SK-N-SH (cell line): ENCODE results near the gene MYLK2. TPM values are rescaled to one million over a fixed set of nuclear protein-coding genes. Genes with fewer than 3 reads are reported as not detected.

Experiments used
- CTCF ChIA-PET: fragments of 300-600, 350-600 bp; formaldehyde crosslinking; extraction: SDS; loops from one replicate; lab custom pipeline; 2021; lab: Yijun Ruan, JAX
- POLR2A ChIA-PET: fragments of 350-600 bp; sonication (Branson Sonifier 250); formaldehyde crosslinking; extraction: SDS; loops from one replicate; lab custom pipeline; 2020; ENCODE audit warnings: antibody characterized with exemption, inconsistent platforms; lab: Yijun Ruan, JAX
- DNase-seq: peaks from one replicate; pipeline ENCODE4 v3.0.0; 2012
- H2AFZ ChIP-seq: fragments of 200-600 bp; sonication (generic); 2 replicates; pipeline ENCODE4 v1.8.1; 2016; ENCODE audit warnings: antibody characterized with exemption, mild to moderate bottlenecking, low read depth
- H3F3A ChIP-seq: fragments of 200-600 bp; sonication (generic); replicated peaks from 2 replicates; pipeline ENCODE3; 2016; ENCODE audit warnings: antibody characterized with exemption, mild to moderate bottlenecking; ENCODE audit not compliant: insufficient read depth
- H3K27ac ChIP-seq, 2 experiments: fragments of 200-500 bp in 1 of 2; fragments of 200-600 bp in 1 of 2; sonication (Bioruptor generic) in 1 of 2; sonication (generic), shearing (Covaris generic) in 1 of 2; 2 replicates each; pipeline versions ENCODE4 v1.5.1 to v1.6.1; 2014 to 2016; ENCODE audit warnings: low read depth in 2 of 2, inconsistent platforms in 1 of 2, low read length in 1 of 2, mild to moderate bottlenecking in 1 of 2, mixed read lengths in 1 of 2
- H3K27me3 ChIP-seq: fragments of 200-600 bp; sonication (generic), shearing (Covaris generic); 2 replicates; pipeline ENCODE4 v1.6.1; 2016; ENCODE audit warnings: mixed run types; ENCODE audit not compliant: insufficient read depth
- H3K36me3 ChIP-seq, 2 experiments: fragments of 200-500 bp in 1 of 2; fragments of 200-600 bp in 1 of 2; sonication (Bioruptor generic) in 1 of 2; sonication (generic) in 1 of 2; replicated peaks in 1 of 2; 2 replicates each; pipeline versions ENCODE3 to v1.5.1; 2014 to 2016; ENCODE audit warnings: low read length in 1 of 2, mild to moderate bottlenecking in 1 of 2; ENCODE audit not compliant: insufficient read depth in 2 of 2, control insufficient read depth in 1 of 2
- H3K4me1 ChIP-seq, 2 experiments: fragments of 200-500 bp in 1 of 2; fragments of 200-600 bp in 1 of 2; sonication (Bioruptor generic) in 1 of 2; sonication (generic), shearing (Covaris generic) in 1 of 2; 2 replicates each; pipeline versions ENCODE4 v1.5.1 to v1.6.1; 2014 to 2016; ENCODE audit warnings: low read depth in 1 of 2, low read length in 1 of 2, mixed run types in 1 of 2; ENCODE audit not compliant: insufficient read depth in 2 of 2, control insufficient read depth in 1 of 2
- H3K4me2 ChIP-seq: fragments of 200-600 bp; sonication (generic), shearing (Covaris generic); 2 replicates; pipeline ENCODE4 v1.6.1; 2017; ENCODE audit warnings: mixed run types
- H3K4me3 ChIP-seq, 2 experiments: fragments of 200-500 bp in 1 of 2; fragments of 200-600 bp in 1 of 2; sonication (Bioruptor generic) in 1 of 2; sonication (generic), shearing (Covaris generic) in 1 of 2; 2 replicates each; pipeline versions ENCODE4 v1.5.1 to v1.8.1; 2014 to 2016; ENCODE audit warnings: low read depth in 2 of 2, inconsistent platforms in 1 of 2, low read length in 1 of 2, mild to moderate bottlenecking in 1 of 2, mixed read lengths in 1 of 2, moderate library complexity in 1 of 2
- H3K79me2 ChIP-seq: fragments of 200-600 bp; sonication (generic); 2 replicates; pipeline ENCODE4 v1.8.1; 2017; ENCODE audit warnings: mild to moderate bottlenecking; ENCODE audit not compliant: insufficient read depth
- H3K9ac ChIP-seq: fragments of 200-600 bp; sonication (generic); 2 replicates; pipeline ENCODE4 v1.6.1; 2017; ENCODE audit warnings: mixed run types
- H3K9me2 ChIP-seq: fragments of 200-600 bp; sonication (generic); 2 replicates; pipeline ENCODE4 v1.6.1; 2017; ENCODE audit warnings: mixed run types
- H3K9me3 ChIP-seq: fragments of 200-600 bp; sonication (generic); 2 replicates; pipeline ENCODE4 v1.6.1; 2017; ENCODE audit warnings: mixed run types, mild to moderate bottlenecking, moderate library complexity
- H4K20me1 ChIP-seq: fragments of 200-600 bp; sonication (generic); 2 replicates; pipeline ENCODE4 v1.6.1; 2017; ENCODE audit warnings: mild to moderate bottlenecking, mixed run types; ENCODE audit not compliant: insufficient read depth
- CHD2 ChIP-seq: fragments of 150-350 bp; IDR thresholded peaks from 2 replicates; pipeline ENCODE4 v1.6.1; 2018; ENCODE audit warnings: low read length; ENCODE audit not compliant: partially characterized antibody
- ELF1 ChIP-seq: IDR thresholded peaks from 2 replicates; pipeline ENCODE4 v1.4.0; 2012
- EZH2phosphoT487 ChIP-seq: fragments of 200-600 bp; sonication (generic); IDR thresholded peaks from 2 replicates; pipeline ENCODE4 v1.6.1; 2017; ENCODE audit warnings: low read depth, mixed run types, mild to moderate bottlenecking, antibody characterized with exemption, moderate library complexity, borderline replicate concordance
- FOSL2 ChIP-seq: IDR thresholded peaks from 2 replicates; pipeline ENCODE4 v1.4.0; 2012; ENCODE audit warnings: low read depth, mild to moderate bottlenecking, moderate library complexity, borderline replicate concordance
- FOXJ3 ChIP-seq: sonication (generic); formaldehyde crosslinking; IDR thresholded peaks from 2 replicates; pipeline ENCODE4 v1.5.1; 2020; ENCODE audit warnings: mild to moderate bottlenecking, missing genetic modification reagents
- FOXM1 ChIP-seq: IDR thresholded peaks from 2 replicates; pipeline ENCODE4 v1.4.0; 2012; ENCODE audit warnings: low read depth, mild to moderate bottlenecking
- GATA2 ChIP-seq: sonication (generic); formaldehyde crosslinking; IDR thresholded peaks from 2 replicates; pipeline ENCODE4 v1.5.0; 2020; ENCODE audit warnings: mild to moderate bottlenecking, missing genetic modification reagents
- JUND ChIP-seq: IDR thresholded peaks from 2 replicates; pipeline ENCODE4 v1.4.0; 2012
- MEF2A ChIP-seq: IDR thresholded peaks from 2 replicates; pipeline ENCODE4 v1.4.0; 2012; ENCODE audit warnings: low read depth, borderline replicate concordance
- MXI1 ChIP-seq: IDR thresholded peaks from 2 replicates; pipeline ENCODE4 v1.6.1; 2012; ENCODE audit warnings: mild to moderate bottlenecking, low read depth, low read length, improper control_type of control experiment
- NRF1 ChIP-seq: IDR thresholded peaks from 2 replicates; pipeline ENCODE4 v1.6.1; 2012; ENCODE audit warnings: low read depth, mild to moderate bottlenecking, low read length
- RFX5 ChIP-seq: IDR thresholded peaks from 2 replicates; pipeline ENCODE4 v1.6.1; 2012; ENCODE audit warnings: mild to moderate bottlenecking, improper control_type of control experiment, low read length
- RXRA ChIP-seq: IDR thresholded peaks from 2 replicates; pipeline ENCODE4 v1.4.0; 2012; ENCODE audit warnings: low read depth, mild to moderate bottlenecking, borderline replicate concordance
- TAF1 ChIP-seq: IDR thresholded peaks from 2 replicates; pipeline ENCODE4 v1.6.1; 2012; ENCODE audit warnings: low read depth, mild to moderate bottlenecking, low read length, moderate library complexity, borderline replicate concordance
- TEAD4 ChIP-seq: IDR thresholded peaks from 2 replicates; pipeline ENCODE4 v1.4.0; 2012; ENCODE audit warnings: mild to moderate bottlenecking, borderline replicate concordance; ENCODE audit not compliant: insufficient read depth
- YY1 ChIP-seq: IDR thresholded peaks from 2 replicates; pipeline ENCODE4 v1.4.0; 2012; ENCODE audit warnings: low read depth, mild to moderate bottlenecking
- WGBS: methylation state at CpG from one replicate; pipeline ENCODE4 v1.1.6; 2017; ENCODE audit warnings: low lambda C conversion rate; 5-methylcytosine and 5-hydroxymethylcytosine counted together
- polyA plus RNA-seq, 3 experiments: library from polyadenylated mRNA; depleted of rRNA; stranded (reverse); fragments of >200 nt; gene quantifications; 2 replicates each; pipeline ENCODE4 v1.2.3, GENCODE V29; 2012
- TF ChIP-seq, protein P1 (sequence below): IDR thresholded peaks from 2 replicates; pipeline ENCODE4 v1.6.1; 2012; ENCODE audit warnings: mild to moderate bottlenecking, low read depth, low read length, moderate library complexity
- TF ChIP-seq, protein P2 (sequence below): IDR thresholded peaks from 2 replicates; pipeline ENCODE4 v1.4.0; 2012; ENCODE audit warnings: low read depth, borderline replicate concordance
- TF ChIP-seq, protein P3 (sequence below): IDR thresholded peaks from 2 replicates; pipeline ENCODE4; 2012
- TF ChIP-seq, protein P4 (sequence below): IDR thresholded peaks from 2 replicates; pipeline ENCODE4 v1.4.0; 2012; ENCODE audit warnings: low read depth, borderline replicate concordance

MYLK2 gene
- polyA plus RNA-seq, 1 of the 3 experiments (the other 2 are of a cell fraction): 0.21 TPM

DNA sequence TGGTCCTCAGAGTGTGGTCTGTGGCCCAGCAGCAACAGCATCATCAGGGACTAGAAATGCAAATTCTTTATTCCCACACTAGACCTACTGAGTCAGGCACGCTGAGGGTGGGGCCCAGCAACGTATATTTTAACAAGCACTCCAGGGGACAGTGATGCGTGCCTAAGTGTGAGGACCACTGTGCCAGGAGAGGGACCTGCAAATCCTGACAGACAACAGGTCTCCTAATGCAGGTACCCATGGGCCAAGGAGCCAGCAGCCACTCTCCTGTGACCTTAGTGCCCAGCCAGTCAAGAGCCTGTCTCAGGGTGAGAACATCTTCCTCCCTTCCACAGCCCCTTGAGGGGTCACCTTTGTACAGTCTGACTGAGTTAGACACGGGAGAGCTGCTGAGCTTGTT lies 8.0 kb upstream of the MYLK2 start:
- H3K4me2 ChIP-seq: no peak overlapping the region
- 100% methylated on average over 2 of the region's 4 CpGs for WGBS
- no peaks in the 10 kb centered on the region for H4K20me1 ChIP-seq
- H2AFZ ChIP-seq: no peak overlapping the region
- H3K27ac ChIP-seq: no peak overlapping the region; a peak in 1 of 4 replicates
- ChIA-PET CTCF (interaction anchor here (1.3 to 1.8 kb wide), 4 partner anchors 12 to 141 kb away, joined by 4 to 6 read pairs (median 5); partner anchors contain the start of gene PDRG1), POLR2A (no interaction called here)
- H3K4me1 ChIP-seq: peaks cover 10 to 18% of the 10 kb centered on the region in 2 experiments; a peak in 2 of 4 replicates
- H3K27me3 ChIP-seq: no peaks in the 10 kb centered on the region
- no peaks in the 10 kb centered on the region for H3K9me2 ChIP-seq
- H3K9me3 ChIP-seq: no peaks in the 10 kb centered on the region
- DNase-seq: no peak
- TF ChIP-seq GATA2 (CRISPR knock-in tag) (no peak), RXRA (no peak), JUND (no peak), EZH2phosphoT487 (no peak), YY1 (no peak), MEF2A (no peak), FOXM1 (no peak), NRF1 (no peak), CHD2 (no peak), ELF1 (no peak), FOSL2 (no peak), TEAD4 (no peak), MXI1 (no peak), FOXJ3 (CRISPR knock-in tag) (no peak), RFX5 (no peak), TAF1 (no peak)
- TF ChIP-seq, protein P1, sequence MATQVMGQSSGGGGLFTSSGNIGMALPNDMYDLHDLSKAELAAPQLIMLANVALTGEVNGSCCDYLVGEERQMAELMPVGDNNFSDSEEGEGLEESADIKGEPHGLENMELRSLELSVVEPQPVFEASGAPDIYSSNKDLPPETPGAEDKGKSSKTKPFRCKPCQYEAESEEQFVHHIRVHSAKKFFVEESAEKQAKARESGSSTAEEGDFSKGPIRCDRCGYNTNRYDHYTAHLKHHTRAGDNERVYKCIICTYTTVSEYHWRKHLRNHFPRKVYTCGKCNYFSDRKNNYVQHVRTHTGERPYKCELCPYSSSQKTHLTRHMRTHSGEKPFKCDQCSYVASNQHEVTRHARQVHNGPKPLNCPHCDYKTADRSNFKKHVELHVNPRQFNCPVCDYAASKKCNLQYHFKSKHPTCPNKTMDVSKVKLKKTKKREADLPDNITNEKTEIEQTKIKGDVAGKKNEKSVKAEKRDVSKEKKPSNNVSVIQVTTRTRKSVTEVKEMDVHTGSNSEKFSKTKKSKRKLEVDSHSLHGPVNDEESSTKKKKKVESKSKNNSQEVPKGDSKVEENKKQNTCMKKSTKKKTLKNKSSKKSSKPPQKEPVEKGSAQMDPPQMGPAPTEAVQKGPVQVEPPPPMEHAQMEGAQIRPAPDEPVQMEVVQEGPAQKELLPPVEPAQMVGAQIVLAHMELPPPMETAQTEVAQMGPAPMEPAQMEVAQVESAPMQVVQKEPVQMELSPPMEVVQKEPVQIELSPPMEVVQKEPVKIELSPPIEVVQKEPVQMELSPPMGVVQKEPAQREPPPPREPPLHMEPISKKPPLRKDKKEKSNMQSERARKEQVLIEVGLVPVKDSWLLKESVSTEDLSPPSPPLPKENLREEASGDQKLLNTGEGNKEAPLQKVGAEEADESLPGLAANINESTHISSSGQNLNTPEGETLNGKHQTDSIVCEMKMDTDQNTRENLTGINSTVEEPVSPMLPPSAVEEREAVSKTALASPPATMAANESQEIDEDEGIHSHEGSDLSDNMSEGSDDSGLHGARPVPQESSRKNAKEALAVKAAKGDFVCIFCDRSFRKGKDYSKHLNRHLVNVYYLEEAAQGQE: no peak
- TF ChIP-seq, protein P2, sequence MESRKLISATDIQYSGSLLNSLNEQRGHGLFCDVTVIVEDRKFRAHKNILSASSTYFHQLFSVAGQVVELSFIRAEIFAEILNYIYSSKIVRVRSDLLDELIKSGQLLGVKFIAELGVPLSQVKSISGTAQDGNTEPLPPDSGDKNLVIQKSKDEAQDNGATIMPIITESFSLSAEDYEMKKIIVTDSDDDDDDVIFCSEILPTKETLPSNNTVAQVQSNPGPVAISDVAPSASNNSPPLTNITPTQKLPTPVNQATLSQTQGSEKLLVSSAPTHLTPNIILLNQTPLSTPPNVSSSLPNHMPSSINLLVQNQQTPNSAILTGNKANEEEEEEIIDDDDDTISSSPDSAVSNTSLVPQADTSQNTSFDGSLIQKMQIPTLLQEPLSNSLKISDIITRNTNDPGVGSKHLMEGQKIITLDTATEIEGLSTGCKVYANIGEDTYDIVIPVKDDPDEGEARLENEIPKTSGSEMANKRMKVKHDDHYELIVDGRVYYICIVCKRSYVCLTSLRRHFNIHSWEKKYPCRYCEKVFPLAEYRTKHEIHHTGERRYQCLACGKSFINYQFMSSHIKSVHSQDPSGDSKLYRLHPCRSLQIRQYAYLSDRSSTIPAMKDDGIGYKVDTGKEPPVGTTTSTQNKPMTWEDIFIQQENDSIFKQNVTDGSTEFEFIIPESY: no peak
- TF ChIP-seq, protein P3, sequence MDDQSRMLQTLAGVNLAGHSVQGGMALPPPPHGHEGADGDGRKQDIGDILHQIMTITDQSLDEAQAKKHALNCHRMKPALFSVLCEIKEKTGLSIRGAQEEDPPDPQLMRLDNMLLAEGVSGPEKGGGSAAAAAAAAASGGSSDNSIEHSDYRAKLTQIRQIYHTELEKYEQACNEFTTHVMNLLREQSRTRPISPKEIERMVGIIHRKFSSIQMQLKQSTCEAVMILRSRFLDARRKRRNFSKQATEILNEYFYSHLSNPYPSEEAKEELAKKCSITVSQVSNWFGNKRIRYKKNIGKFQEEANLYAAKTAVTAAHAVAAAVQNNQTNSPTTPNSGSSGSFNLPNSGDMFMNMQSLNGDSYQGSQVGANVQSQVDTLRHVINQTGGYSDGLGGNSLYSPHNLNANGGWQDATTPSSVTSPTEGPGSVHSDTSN: no peak
- TF ChIP-seq, protein P4, sequence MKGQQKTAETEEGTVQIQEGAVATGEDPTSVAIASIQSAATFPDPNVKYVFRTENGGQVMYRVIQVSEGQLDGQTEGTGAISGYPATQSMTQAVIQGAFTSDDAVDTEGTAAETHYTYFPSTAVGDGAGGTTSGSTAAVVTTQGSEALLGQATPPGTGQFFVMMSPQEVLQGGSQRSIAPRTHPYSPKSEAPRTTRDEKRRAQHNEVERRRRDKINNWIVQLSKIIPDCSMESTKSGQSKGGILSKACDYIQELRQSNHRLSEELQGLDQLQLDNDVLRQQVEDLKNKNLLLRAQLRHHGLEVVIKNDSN: no peak
- no peaks in the 10 kb centered on the region for H3K79me2 ChIP-seq
- no peak overlapping the region for H3K9ac ChIP-seq
- peaks cover 8% of the 10 kb centered on the region for H3F3A ChIP-seq
- no peak overlapping the region for H3K4me3 ChIP-seq
- peaks cover 3 to 17% of the 10 kb centered on the region in 2 experiments for H3K36me3 ChIP-seq
